ENCODE data around the gene TMOD3.

DNA sequence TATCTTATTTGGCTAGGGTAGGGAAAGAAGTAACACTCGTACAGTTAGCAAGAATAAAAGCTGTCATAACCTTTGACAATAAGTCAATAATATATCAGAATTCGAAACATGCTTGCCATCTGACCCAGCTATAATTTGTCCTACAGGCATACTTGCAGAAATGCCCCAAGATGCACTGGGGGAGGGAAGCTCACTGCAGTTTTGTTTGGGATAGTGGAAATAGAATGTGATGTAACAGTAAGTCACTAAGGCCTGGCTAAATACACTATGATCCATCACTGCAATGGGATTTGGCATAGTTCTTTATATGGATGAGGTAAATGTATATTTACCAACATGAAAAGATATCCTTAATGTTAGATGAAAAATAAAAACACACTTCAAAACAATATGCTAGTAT, 25.5 kb upstream of the TMOD3 start:
- no peak for TF ChIP-seq YY1 (IDR thresholded peaks at IDR 0.05; ENCODE audit: insufficient read depth, insufficient read length)
- no peak for TF ChIP-seq ZNF274 (IDR thresholded peaks at IDR 0.05; ENCODE audit: low read depth, low read length)

All from NT2/D1 (cell line).